HepG2 (cell line): Measurements from ENCODE around the gene CHMP5. TPM values are rescaled to one million over a fixed set of nuclear protein-coding genes. Genes with fewer than 3 reads are reported as not detected.

ENCODE experiments used
- ATAC-seq: fragments of 200-7000 bp; cut with Tn5 transposase; 3 replicates; pipeline ENCODE4 v1.9.1; 2020; ENCODE audit warnings: mild to moderate bottlenecking, moderate library complexity
- BruUV-seq: library from RNA; stranded (reverse); fragments of 400-500 nt; replicated peaks from 2 replicates; lab custom pipeline; 2021; lab: Mats Ljungman, UMichigan
- CTCF ChIA-PET: fragments of 300-600 bp; formaldehyde crosslinking; extraction: SDS; loops from one replicate; lab custom pipeline; 2021; ENCODE audit warnings: low total read pairs, inconsistent platforms, low intra/inter-chr PET ratio; lab: Yijun Ruan, JAX
- POLR2A ChIA-PET: fragments of 350-600 bp; sonication (Branson Sonifier 250); formaldehyde crosslinking; loops from one replicate; lab custom pipeline; 2020; ENCODE audit warnings: antibody characterized with exemption, inconsistent platforms; lab: Yijun Ruan, JAX
- DNase-seq: peaks from one replicate; pipeline ENCODE4 v3.0.0-alpha.2; 2015; ENCODE audit warnings: low spot score
- FAIRE-seq: peaks from 3 replicates; lab custom pipeline; 2011; peaks lifted over from hg19 to GRCh38; lab: Jason Lieb, UNC
- H2AFZ ChIP-seq: one replicate; pipeline ENCODE4 v1.6.1; 2011; ENCODE audit warnings: low read length, inconsistent platforms
- H3K27ac ChIP-seq: fragments of 300-600 bp; 3 replicates; pipeline ENCODE4 v1.8.0; 2011; ENCODE audit warnings: mixed run types, mild to moderate bottlenecking, mixed read lengths, low read length, inconsistent platforms; ENCODE audit not compliant: insufficient read depth; ENCODE audit errors: extremely low read length
- H3K27me3 ChIP-seq, 2 experiments: fragments of 200-600 bp in 1 of 2; 2 replicates in 1 of 2; 3 replicates in 1 of 2; pipeline versions ENCODE4 v1.6.0 to v1.8.0; 2011; ENCODE audit warnings: low read length in 2 of 2, mild to moderate bottlenecking in 2 of 2, moderate library complexity in 2 of 2, inconsistent platforms in 1 of 2; ENCODE audit not compliant: insufficient read depth in 2 of 2, control insufficient read depth in 1 of 2
- H3K36me3 ChIP-seq, 2 experiments: fragments of 200-600 bp in 1 of 2; replicated peaks in 1 of 2; 2 replicates in 1 of 2; 3 replicates in 1 of 2; pipeline versions ENCODE4 v1.5.1 to v1.8.0; 2011; ENCODE audit warnings: low read length in 2 of 2, inconsistent platforms in 1 of 2; ENCODE audit not compliant: insufficient read depth in 2 of 2, control insufficient read depth in 1 of 2
- H3K4me1 ChIP-seq: 2 replicates; pipeline ENCODE4 v1.5.1; 2012; ENCODE audit warnings: low read length, inconsistent platforms; ENCODE audit not compliant: insufficient read depth
- H3K4me2 ChIP-seq: 2 replicates; pipeline ENCODE4 v1.6.0; 2011; ENCODE audit warnings: low read depth, low read length, inconsistent platforms
- H3K4me3 ChIP-seq, 3 experiments: fragments of 200-600 bp in 1 of 3; sonication (generic), shearing (Covaris generic) in 1 of 3; replicated peaks in 1 of 3; 2 replicates each; pipeline ENCODE4 v1.5.1; 2011 to 2016; ENCODE audit warnings: low read length in 3 of 3, inconsistent platforms in 2 of 3, low read depth in 2 of 3, mild to moderate bottlenecking in 2 of 3, control low read depth in 1 of 3, mixed read lengths in 1 of 3; ENCODE audit not compliant: insufficient read depth in 1 of 3
- H3K79me2 ChIP-seq: one replicate; pipeline ENCODE4 v1.6.1; 2011; ENCODE audit warnings: low read length, inconsistent platforms; ENCODE audit not compliant: insufficient read depth
- H3K9ac ChIP-seq: 2 replicates; pipeline ENCODE4 v1.6.0; 2011; ENCODE audit warnings: mild to moderate bottlenecking, low read depth, low read length, inconsistent platforms; ENCODE audit not compliant: insufficient read depth
- H3K9me3 ChIP-seq: 2 replicates; pipeline ENCODE4 v1.5.1; 2012; ENCODE audit warnings: mild to moderate bottlenecking, low read length
- H4K20me1 ChIP-seq: 2 replicates; pipeline ENCODE4 v1.6.0; 2011; ENCODE audit warnings: inconsistent platforms, mild to moderate bottlenecking, low read length, moderate library complexity; ENCODE audit not compliant: insufficient read depth
- BCL6 ChIP-seq: IDR thresholded peaks from 2 replicates; pipeline ENCODE4 v1.6.1; 2016; ENCODE audit warnings: missing genetic modification reagents, missing compliant biosample characterization
- CERS6 ChIP-seq: sonication (generic); formaldehyde crosslinking; IDR thresholded peaks from 2 replicates; pipeline ENCODE4 v1.5.0; 2020; ENCODE audit warnings: missing genetic modification reagents
- CREM ChIP-seq, 2 experiments: sonication (generic) in 1 of 2; formaldehyde crosslinking in 1 of 2; IDR thresholded peaks; 2 replicates each; pipeline versions ENCODE4 v1.4.0 to v1.6.1; 2016 to 2020; ENCODE audit warnings: antibody characterized with exemption in 1 of 2, mild to moderate bottlenecking in 1 of 2, missing genetic modification reagents in 1 of 2
- NCOA5 ChIP-seq: sonication (generic); formaldehyde crosslinking; IDR thresholded peaks from 2 replicates; pipeline ENCODE4 v1.4.0; 2020; ENCODE audit warnings: missing genetic modification reagents
- SIN3A ChIP-seq: IDR thresholded peaks from 2 replicates; pipeline ENCODE4 v1.6.1; 2011; ENCODE audit warnings: low read depth, mild to moderate bottlenecking, control low read depth, low read length, borderline replicate concordance
- ZNF24 ChIP-seq: fragments of 450-650 bp; IDR thresholded peaks from 2 replicates; pipeline ENCODE4 v1.6.1; 2017; ENCODE audit warnings: antibody characterized with exemption, mild to moderate bottlenecking
- ZNF251 ChIP-seq: sonication (generic); formaldehyde crosslinking; IDR thresholded peaks from 2 replicates; pipeline ENCODE4 v1.9.0; 2021; ENCODE audit warnings: mild to moderate bottlenecking, missing genetic modification reagents
- ZNF775 ChIP-seq: sonication (generic); formaldehyde crosslinking; IDR thresholded peaks from 2 replicates; pipeline ENCODE4 v1.4.0; 2020; ENCODE audit warnings: missing genetic modification reagents, mild to moderate bottlenecking, moderate library complexity, borderline replicate concordance
- WGBS: methylation state at CpG from one replicate; pipeline ENCODE4 v1.1.6; 2017; ENCODE audit warnings: low lambda C conversion rate; 5-methylcytosine and 5-hydroxymethylcytosine counted together
- in situ Hi-C: cut with HindIII; loops from 2 replicates; pipeline ENCODE4 v1.10.0; 2017; ENCODE audit warnings: low pct_unique_long_range_greater_than_20kb; ENCODE audit not compliant: extremely low pct_ligation_motif_present
- intact Hi-C: fragments of 100-400 bp; cut with micrococcal nuclease; formaldehyde crosslinking; loops from one replicate; pipeline ENCODE4 v1.10.0; 2022; ENCODE audit not compliant: unreplicated experiment
- polyA plus RNA-seq, 8 experiments: library from polyadenylated mRNA; depleted of rRNA in 3 of 8; stranded (reverse) in 7 of 8; unstranded in 1 of 8; fragments of >200 nt; fragmentation: Illumina TruSeq in 4 of 8; extraction: Trizol in 4 of 8; gene quantifications; 2 replicates each; pipeline versions ENCODE4 v1.2.1 to v1.2.3, GENCODE V29; 2011 to 2016; ENCODE audit warnings: low read depth in 4 of 8, missing spikeins in 1 of 8, mixed read lengths in 1 of 8; ENCODE audit not compliant: insufficient read depth in 1 of 8
- total RNA-seq, 5 experiments: library from RNA; depleted of rRNA; stranded (reverse); fragments of >200 nt; fragmentation: Illumina TruSeq; extraction: Trizol; gene quantifications; 2 replicates each; pipeline ENCODE4 v1.2.3, GENCODE V29; 2016; ENCODE audit warnings: low read depth in 1 of 5

Gene CHMP5
- total and polyA plus RNA-seq, 2 of the 13 experiments (the other 11 are each of a cell fraction or from before 2014, with no cell fraction given), result 46.0 to 57.3 TPM

- no TSS peak for BruUV-seq
- H4K20me1 ChIP-seq, result no peaks in the 10 kb centered on the region
- H3K27ac ChIP-seq, result no peak overlapping the region
- no peak overlapping the region for H3K4me3 ChIP-seq
- FAIRE-seq (no peak), ATAC-seq (no peak), DNase-seq (no peak)
- H3K36me3 ChIP-seq, result peaks cover 21 to 70% of the 10 kb centered on the region in 2 experiments
- peaks cover 2% of the 10 kb centered on the region for H3K79me2 ChIP-seq
- ChIA-PET POLR2A (no interaction called here), CTCF (no interaction called here)
- no peak overlapping the region for H2AFZ ChIP-seq
- H3K27me3 ChIP-seq, result no peaks in the 10 kb centered on the region
- H3K4me1 ChIP-seq, result no peaks in the 10 kb centered on the region
- H3K9me3 ChIP-seq, result no peaks in the 10 kb centered on the region
- no peak for TF ChIP-seq ZNF775 (CRISPR knock-in tag)
- no peak for TF ChIP-seq CERS6
- TF ChIP-seq CREM (IDR thresholded peaks at IDR 0.05), result no peak
- no peak for TF ChIP-seq CREM (CRISPR knock-in tag; IDR thresholded peaks at IDR 0.05)
- H3K9ac ChIP-seq, result no peak overlapping the region
- 86% methylated on average over 3 of the region's 3 CpGs for WGBS
- no peak overlapping the region for H3K4me2 ChIP-seq
- intact Hi-C loops, result no loop called here
- in situ Hi-C loops, result no loop called here
Measured at GRCh38 chr9:33273266-33273971, 8.6 kb downstream of the CHMP5 start.

DNA sequence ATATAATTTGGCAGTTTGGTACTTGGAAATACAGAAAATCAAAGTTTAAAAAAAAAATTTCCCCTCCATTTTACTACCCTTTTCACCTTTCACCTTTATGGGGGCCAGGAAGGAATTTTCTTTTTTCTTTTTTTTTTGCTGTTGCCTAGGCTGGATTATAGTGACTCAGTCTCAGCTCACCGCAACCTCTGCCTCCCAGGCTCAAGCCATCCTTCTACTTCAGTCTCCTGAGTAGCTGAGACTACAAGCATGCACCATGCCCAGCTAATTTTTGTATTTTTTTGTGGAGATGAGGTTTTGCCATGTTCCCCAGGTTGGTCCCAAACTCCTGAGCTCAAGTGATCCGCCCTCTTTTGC lies 9.1 kb downstream of the CHMP5 start:
- intact Hi-C loops (no loop called here), in situ Hi-C loops (no loop called here)
- Histone ChIP-seq H3K27me3 (no peaks in the 10 kb centered on the region), H3K27ac (no peak overlapping the region), H3K4me2 (no peak overlapping the region), H3K79me2 (peaks cover 2% of the 10 kb centered on the region), H3K36me3 (peaks cover 22 to 75% of the 10 kb centered on the region in 2 experiments), H3K9ac (no peak overlapping the region), H3K4me1 (no peaks in the 10 kb centered on the region), H3K9me3 (no peaks in the 10 kb centered on the region), H2AFZ (no peak overlapping the region), H3K4me3 (no peak overlapping the region), H4K20me1 (no peaks in the 10 kb centered on the region)
- ATAC-seq (no peak), FAIRE-seq (no peak), DNase-seq (no peak)
- TF ChIP-seq ZNF251 (CRISPR knock-in tag) (no peak), ZNF24 (no peak), SIN3A (no peak), NCOA5 (no peak), BCL6 (CRISPR knock-in tag) (no peak)
- ChIA-PET POLR2A (no interaction called here), CTCF (no interaction called here)
- WGBS, result 98% methylated on average over 2 of the region's 2 CpGs
- no TSS peak for BruUV-seq
